NT2/D1 (cell line): ENCODE data around the gene PRKX.
"Not testable (repeated sequence)": the region's sequence is repeated elsewhere in the genome, so short reads cannot be mapped to it uniquely, and the experiment has no call there.

Experiments used
- DNase-seq: peaks from one replicate; pipeline ENCODE4 v3.0.0-alpha.2; 2011; ENCODE audit warnings: low read depth, low spot score
- H3K27me3 ChIP-seq: 2 replicates; pipeline ENCODE4 v1.6.0; 2011; ENCODE audit warnings: mild to moderate bottlenecking; ENCODE audit not compliant: insufficient read length, insufficient read depth
- H3K36me3 ChIP-seq: 2 replicates; pipeline ENCODE4 v1.6.1; 2011; ENCODE audit warnings: mild to moderate bottlenecking, low read length, mixed read lengths; ENCODE audit not compliant: insufficient read depth, insufficient read length
- H3K4me1 ChIP-seq: 2 replicates; pipeline ENCODE4 v1.5.1; 2011; ENCODE audit not compliant: insufficient read depth, insufficient read length
- H3K4me3 ChIP-seq: 2 replicates; pipeline ENCODE4 v1.5.1; 2011; ENCODE audit warnings: low read depth; ENCODE audit not compliant: insufficient read length
- H3K9ac ChIP-seq: 2 replicates; pipeline ENCODE4 v1.6.0; 2011; ENCODE audit warnings: low read depth; ENCODE audit not compliant: insufficient read length
- H3K9me3 ChIP-seq: 2 replicates; pipeline ENCODE4 v1.5.1; 2011; ENCODE audit warnings: mild to moderate bottlenecking, low read length; ENCODE audit not compliant: insufficient read depth
- SUZ12 ChIP-seq: IDR thresholded peaks from 2 replicates; pipeline ENCODE4 v1.6.1; 2011; ENCODE audit not compliant: insufficient read length, insufficient read depth; ENCODE audit errors: extremely low read depth
- YY1 ChIP-seq: IDR thresholded peaks from 2 replicates; pipeline ENCODE4 v1.6.1; 2011; ENCODE audit not compliant: insufficient read length, insufficient read depth
- ZNF274 ChIP-seq: IDR thresholded peaks from 2 replicates; pipeline ENCODE4 v1.6.1; 2011; ENCODE audit warnings: mild to moderate bottlenecking, low read depth, low read length

Gene PRKX

GRCh38 chrX:3713225-3713936 lies at the start of gene PRKX:
TSS of gene PRKX (minus strand) at chrX:3713649. CDS start at chrX:3713253, 396 bp downstream.
- TF ChIP-seq SUZ12 (no peak), YY1 (no peak), ZNF274 (no peak)

GRCh38 chrX:3763111-3763510 lies 49.7 kb upstream of the PRKX start:
- no peaks in the 10 kb centered on the region for H3K27me3 ChIP-seq
- H3K9ac ChIP-seq: no peak overlapping the region
- no peaks in the 10 kb centered on the region for H3K4me1 ChIP-seq
- H3K4me3 ChIP-seq: no peak overlapping the region
- H3K36me3 ChIP-seq: no peaks in the 10 kb centered on the region
- no peaks in the 10 kb centered on the region for H3K9me3 ChIP-seq
- TF ChIP-seq YY1 (no peak), SUZ12 (no peak), ZNF274 (no peak)
- no peak for DNase-seq

More at GRCh38 chrX:3713225-3713936, at the start of gene PRKX:
- H3K4me1 ChIP-seq: no peaks in the 10 kb centered on the region
- no peak for DNase-seq
- H3K9ac ChIP-seq: peak within 1 kb of the TSS; percentile 87
- peak within 1 kb of the TSS; percentile 66 for H3K4me3 ChIP-seq
- peaks cover 9% of the 10 kb centered on the region; the same call in 1 of the 2 replicates for H3K9me3 ChIP-seq
- H3K36me3 ChIP-seq: peaks cover 3% of the 10 kb centered on the region
- H3K27me3 ChIP-seq: peaks cover 14% of the 10 kb centered on the region

GRCh38 chrX:3757510-3758025 lies 44.1 kb upstream of the PRKX start:
- H3K27me3 ChIP-seq: no peaks in the 10 kb centered on the region
- no peaks in the 10 kb centered on the region for H3K4me1 ChIP-seq
- TF ChIP-seq ZNF274 (no peak), YY1 (no peak), SUZ12 (no peak)
- no peaks in the 10 kb centered on the region for H3K36me3 ChIP-seq
- no peak overlapping the region for H3K9ac ChIP-seq
- no peak for DNase-seq
- no peaks in the 10 kb centered on the region for H3K9me3 ChIP-seq
- no peak overlapping the region for H3K4me3 ChIP-seq

GRCh38 chrX:3748052-3748559 lies 34.7 kb upstream of the PRKX start:
- no peak overlapping the region for H3K4me3 ChIP-seq
- H3K36me3 ChIP-seq: no peaks in the 10 kb centered on the region
- no peaks in the 10 kb centered on the region for H3K9me3 ChIP-seq
- H3K9ac ChIP-seq: no peak overlapping the region
- no peaks in the 10 kb centered on the region for H3K27me3 ChIP-seq
- no peak for DNase-seq
- no peaks in the 10 kb centered on the region for H3K4me1 ChIP-seq
- TF ChIP-seq SUZ12 (no peak), YY1 (no peak), ZNF274 (no peak)

- Histone ChIP-seq H3K9ac (no peak overlapping the region), H3K4me3 (no peak overlapping the region), H3K27me3 (no peaks in the 10 kb centered on the region), H3K4me1 (no peaks in the 10 kb centered on the region), H3K9me3 (no peaks in the 10 kb centered on the region), H3K36me3 (no peaks in the 10 kb centered on the region)
- TF ChIP-seq ZNF274 (no peak), SUZ12 (no peak), YY1 (no peak)
- no peak for DNase-seq
These were observed 30.5 kb upstream of the PRKX start for GRCh38 chrX:3743801-3744439.

- not testable (repeated sequence) for H3K4me1 ChIP-seq, H3K9ac ChIP-seq, H3K27me3 ChIP-seq, DNase-seq, H3K36me3 ChIP-seq, H3K4me3 ChIP-seq, H3K9me3 ChIP-seq
These were observed 27.5 kb upstream of the PRKX start for GRCh38 chrX:3740946-3741345.

GRCh38 chrX:3738509-3738908 lies 25.1 kb upstream of the PRKX start:
- no peaks in the 10 kb centered on the region for H3K4me1 ChIP-seq
- no peak overlapping the region for H3K9ac ChIP-seq
- DNase-seq: no peak
- no peak overlapping the region for H3K4me3 ChIP-seq
- no peaks in the 10 kb centered on the region for H3K9me3 ChIP-seq
- H3K36me3 ChIP-seq: no peaks in the 10 kb centered on the region
- TF ChIP-seq YY1 (no peak), ZNF274 (no peak), SUZ12 (no peak)
- H3K27me3 ChIP-seq: no peaks in the 10 kb centered on the region

GRCh38 chrX:3736536-3736935 lies 23.1 kb upstream of the PRKX start:
- H3K9ac ChIP-seq, H3K4me1 ChIP-seq, H3K4me3 ChIP-seq, H3K27me3 ChIP-seq, H3K9me3 ChIP-seq, DNase-seq, H3K36me3 ChIP-seq: not testable (repeated sequence)

GRCh38 chrX:3735891-3736290 lies 22.4 kb upstream of the PRKX start:
- not testable (repeated sequence) for DNase-seq, H3K4me3 ChIP-seq

GRCh38 chrX:3734456-3734855 lies 21.0 kb upstream of the PRKX start:
- not testable (repeated sequence) for H3K27me3 ChIP-seq, H3K4me1 ChIP-seq, H3K36me3 ChIP-seq, H3K9me3 ChIP-seq, H3K9ac ChIP-seq, DNase-seq, H3K4me3 ChIP-seq

More at GRCh38 chrX:3735891-3736290, 22.4 kb upstream of the PRKX start:
- not testable (repeated sequence) for H3K4me1 ChIP-seq, H3K36me3 ChIP-seq, H3K27me3 ChIP-seq, H3K9me3 ChIP-seq, H3K9ac ChIP-seq
